ENCODE measurements around the gene ZFP82.

ZFP82 gene

DNA sequence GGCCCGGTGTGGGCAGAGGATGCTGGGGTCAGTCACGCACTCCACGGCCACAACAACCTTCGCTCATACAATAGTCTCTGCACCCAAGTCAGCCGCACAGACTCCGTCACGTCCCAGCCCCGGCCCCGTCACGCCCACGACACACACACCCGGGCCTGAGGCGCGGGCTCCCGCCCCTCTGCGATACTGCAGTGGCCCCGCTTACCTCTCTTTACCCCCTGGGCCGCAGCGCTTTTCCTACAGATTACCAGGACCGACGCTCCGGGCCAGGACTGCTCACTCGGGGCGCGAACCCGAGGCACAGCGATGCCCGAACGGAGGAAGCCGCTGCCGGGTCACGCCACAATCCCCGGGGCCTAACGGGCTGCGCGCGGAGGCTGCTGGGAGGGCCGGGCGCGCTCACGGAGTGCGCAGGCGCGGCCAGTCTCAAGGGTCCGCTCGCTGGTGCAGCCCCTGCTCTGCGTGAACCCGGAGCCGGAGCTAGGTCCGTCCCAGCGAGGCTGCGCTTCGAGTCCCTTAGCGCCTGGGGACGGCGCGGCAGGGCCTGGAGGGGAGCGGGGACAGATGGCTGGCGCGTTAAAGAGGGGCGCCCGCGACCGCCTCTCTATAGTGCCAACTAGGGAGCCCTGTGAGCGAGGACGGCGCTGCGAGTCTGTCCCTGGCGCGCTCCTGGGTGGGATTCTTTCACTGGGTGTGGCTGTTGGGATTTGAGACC, at the start of gene ZFP82:
Gene ZFP82, minus strand, starts transcription at position 358 of the 715 bp plus-strand sequence. CDS start 8,855 bp downstream, outside the sequence.
- no peak for DNase-seq (ENCODE audit: low spot score)
- FAIRE-seq: no peak

DNA sequence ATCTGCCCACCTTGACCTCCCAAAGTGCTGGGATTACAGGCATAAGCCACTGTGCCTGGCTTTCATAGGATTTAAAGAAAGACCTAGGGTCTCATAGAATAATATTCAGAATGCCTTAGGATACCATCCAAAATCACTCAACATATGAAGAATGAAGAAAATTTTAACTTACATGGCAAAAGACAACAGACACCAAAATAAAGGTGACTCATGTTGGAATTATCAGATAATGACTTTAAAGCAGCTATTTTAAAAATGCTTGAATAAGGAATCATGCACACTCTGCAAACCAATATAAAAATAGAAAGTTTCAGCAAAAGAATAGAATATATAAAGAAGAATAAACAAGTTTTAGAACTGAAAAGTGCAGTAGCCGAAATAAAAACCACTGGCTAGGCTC, 41.6 kb upstream of the ZFP82 start:
- DNase-seq (ENCODE audit: low spot score) (no peak), FAIRE-seq (no peak)

DNA sequence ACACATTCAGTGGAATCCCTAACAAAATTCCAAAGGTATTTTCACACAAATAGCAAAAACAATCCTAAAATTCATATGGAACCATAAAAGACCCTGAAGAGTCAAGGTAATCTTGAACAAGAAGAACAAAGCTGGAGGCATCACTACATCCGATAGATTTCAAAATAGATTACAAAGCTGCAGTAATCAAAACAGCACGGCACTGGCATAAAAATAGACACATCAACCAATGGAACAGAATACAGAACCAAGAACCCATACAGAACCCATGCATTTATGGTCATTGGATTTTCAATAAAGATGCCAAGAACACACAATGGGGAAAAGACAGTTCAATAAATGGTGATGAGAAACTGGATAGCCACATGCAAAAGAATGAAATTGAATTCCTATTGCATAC, 38.4 kb upstream of the ZFP82 start:
- DNase-seq (ENCODE audit: low spot score) (no peak), FAIRE-seq (no peak)

DNA sequence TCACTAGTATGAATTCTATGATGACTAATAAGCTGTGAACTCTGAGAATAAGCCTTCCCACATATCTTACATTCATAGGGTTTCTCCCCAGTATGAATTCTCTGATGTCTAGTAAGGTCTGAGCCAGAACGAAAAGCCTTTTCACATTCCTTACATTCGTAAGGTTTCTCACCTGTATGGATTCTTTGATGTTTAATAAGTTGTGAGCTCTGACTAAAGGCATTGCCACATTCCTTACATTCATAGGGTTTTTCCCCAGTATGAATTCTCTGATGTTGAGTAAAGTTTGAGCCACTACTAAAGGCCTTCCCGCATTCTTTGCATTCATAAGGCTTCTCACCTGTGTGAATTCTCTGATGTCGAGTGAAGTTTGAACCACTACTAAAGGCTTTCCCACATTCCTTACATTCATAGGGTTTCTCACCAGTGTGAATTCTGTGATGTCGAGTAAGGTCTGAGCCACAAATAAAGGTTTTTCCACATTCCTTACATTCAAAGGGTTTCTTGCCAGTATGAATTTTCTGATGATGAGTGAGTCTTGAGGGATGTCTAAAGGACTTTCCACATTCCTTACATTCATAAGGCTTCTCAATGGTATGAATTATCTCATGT, 30.7 kb upstream of the ZFP82 start:
- DNase-seq (ENCODE audit: low spot score) (peak; percentile 14), FAIRE-seq (no peak)

DNA sequence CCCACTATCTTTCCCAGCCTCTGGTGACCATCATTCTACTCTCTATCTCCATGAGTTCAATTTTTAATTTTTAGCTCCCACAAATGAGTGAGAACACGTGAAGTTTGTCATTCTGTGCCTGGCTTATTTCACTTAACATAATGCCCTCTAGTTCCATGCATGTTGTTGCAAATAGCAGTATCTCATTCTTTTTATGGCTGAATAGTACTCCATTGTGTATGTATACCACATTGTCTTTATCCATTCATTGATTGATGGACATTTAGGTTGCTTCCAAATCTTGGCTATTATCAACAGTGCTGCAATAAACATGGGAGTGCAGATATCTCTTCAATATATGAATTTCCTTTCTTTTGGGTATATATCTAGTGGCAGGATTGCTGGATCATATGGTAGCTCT, 22.9 kb upstream of the ZFP82 start:
- FAIRE-seq: no peak
- no peak for DNase-seq (ENCODE audit: low spot score)

DNA sequence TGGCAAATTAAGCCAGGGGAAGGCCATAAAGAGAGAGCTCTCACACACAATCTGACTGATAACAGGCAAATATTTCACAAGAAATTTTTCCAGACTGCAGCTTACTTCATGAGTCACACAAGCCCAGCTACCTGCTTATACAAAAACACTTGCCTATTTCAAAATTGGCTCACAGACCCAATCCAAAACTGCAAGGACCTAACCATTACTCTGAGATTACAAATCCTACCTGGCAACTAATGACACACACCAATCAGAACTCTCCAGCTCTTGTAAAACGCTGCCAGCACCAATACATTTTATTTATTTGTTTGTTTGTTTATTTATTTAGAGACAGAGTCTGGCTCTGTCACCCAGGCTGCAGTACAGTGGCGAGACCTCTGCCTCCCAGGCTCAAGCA, 18.1 kb upstream of the ZFP82 start:
- no peak for DNase-seq (ENCODE audit: low spot score)
- FAIRE-seq: no peak

DNA sequence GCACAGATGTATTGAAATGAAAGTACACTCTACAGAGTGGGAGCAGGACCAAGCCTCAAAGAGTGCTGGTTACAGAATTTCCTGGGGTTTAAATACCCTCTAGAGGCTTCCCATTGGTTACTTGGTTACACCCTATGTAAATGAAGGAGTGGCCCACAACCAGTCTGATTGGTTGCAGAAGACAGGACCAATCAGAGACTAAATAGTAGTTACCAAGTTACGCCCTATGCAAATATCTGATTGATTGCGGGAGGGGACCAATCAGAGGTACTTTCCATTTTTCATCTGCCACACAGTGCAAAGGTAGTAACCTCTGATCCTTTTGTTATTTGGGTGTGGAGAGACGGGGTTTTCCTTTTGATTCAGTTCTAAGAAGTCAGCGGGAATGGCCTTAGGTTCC, 5.5 kb upstream of the ZFP82 start:
- FAIRE-seq (no peak), DNase-seq (ENCODE audit: low spot score) (no peak)

DNA sequence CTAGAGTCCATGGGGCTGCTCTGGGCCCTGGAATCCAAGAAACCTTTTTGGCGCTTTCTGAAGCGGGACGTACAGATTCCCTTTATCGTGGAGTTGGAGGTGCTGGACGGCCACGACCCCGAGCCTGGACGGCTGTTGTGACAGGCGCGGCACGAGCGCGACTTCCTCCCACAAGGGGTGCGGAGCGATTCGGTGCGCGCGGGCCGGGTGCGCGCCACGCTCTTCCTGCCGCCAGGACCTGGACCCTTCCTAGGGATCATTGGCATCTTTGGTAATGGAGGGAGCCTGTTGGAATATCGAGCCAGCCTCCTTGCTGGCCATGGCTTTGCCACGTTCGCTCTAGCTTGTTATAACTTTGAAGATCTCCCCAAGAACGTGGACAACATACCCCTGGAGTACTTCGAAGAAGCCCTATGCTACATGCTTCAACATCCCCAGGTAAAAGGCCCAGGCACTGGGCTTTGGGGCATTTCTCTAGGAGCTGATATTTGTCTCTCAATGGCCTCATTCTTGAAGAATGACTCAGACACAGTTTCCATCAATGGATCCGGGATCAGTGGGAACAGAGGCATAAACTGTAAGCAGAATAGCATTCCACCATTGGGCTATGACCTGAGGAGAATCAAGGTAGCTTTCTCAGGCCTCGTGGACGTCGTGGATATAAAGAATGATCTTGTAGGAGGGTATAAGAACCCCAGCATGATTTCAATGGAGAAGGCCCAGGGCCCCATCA, 3.5 kb upstream of the ZFP82 start:
- FAIRE-seq (no peak), DNase-seq (ENCODE audit: low spot score) (no peak)

DNA sequence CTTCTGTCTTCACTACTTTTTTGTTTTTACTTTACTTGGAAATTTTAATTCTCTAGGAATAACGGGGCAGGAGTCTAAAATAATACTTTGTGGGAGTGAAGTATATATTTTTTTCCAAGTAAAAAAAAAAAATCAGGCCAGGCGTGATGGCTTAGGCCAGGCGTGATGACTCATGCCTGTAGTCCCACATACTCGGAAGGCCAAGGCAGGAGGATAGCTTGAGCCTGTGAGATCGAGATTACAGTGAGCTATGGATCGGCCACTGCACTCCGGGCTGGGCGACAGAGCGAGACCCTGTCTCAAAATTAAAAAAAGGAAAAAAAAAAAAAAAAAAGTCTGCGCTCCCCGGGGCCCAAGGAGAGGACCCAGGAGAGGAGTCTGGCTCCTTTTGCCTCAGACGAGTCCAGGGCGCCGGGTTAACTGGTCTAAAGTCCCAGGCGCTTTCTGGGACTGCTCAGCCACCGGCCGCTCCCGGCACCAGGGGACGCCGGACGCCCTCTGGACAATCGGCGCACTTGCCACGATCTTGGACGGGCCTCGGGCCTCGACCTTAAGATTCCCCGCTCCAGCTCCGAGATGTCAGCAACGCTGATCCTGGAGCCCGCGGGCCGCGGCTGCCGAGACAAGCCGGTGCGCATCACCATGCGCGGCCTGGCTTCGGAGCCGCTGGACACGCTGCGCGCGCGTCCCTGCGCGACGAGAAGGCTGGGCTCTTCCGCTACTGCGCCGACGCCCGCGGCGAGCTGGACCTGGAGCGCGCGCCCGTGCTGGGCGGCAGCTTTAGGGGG, 2.7 kb upstream of the ZFP82 start:
- FAIRE-seq (no peak), DNase-seq (ENCODE audit: low spot score) (no peak)

DNA sequence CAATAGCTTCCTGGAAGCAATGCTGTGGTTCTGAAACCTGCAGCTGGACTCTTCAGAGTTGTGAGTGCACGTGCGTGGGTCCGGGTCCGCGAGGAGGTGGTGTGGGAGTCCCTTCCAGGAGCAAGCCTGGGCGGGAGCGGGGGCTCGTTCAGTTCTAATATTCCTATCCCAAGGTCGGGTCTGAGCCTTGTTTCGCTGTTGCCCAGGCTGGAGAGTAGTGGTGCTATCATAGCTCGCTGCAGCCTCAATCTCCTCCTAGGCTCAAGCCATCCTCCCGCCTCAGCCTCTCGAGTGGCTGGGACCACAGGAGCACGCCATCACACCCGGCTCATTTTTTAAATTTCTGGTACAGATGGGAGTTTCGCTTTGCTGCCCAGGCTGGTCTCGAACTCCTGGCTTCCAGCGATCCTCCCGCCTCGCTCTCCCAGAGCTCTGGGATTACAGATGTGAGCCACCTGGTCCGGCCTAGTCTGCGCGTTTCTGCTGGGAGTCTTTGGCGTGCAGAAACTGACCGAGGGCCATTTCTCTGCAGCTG, 625 bp downstream of the ZFP82 start:
- DNase-seq (ENCODE audit: low spot score): no peak
- FAIRE-seq: no peak

DNA sequence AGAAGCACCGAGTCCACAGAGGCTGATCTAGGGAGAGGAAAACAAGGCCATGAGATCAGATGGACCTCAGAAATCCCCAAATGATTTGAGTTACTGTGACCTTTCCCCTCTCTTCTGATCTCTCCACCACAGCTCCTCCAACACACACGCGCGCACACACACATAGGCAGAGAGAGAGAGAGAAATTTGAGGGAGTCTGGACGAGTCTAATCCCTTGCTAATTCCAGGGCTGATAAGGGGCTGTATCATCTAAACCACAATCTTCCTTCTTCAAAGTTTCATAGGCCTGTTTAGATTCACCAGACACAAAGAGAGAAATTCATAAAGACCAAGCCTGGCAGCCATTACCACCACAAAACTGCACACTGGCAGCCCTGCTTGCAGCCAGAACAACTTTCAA, 8.6 kb downstream of the ZFP82 start:
- FAIRE-seq: no peak
- no peak for DNase-seq (ENCODE audit: low spot score)

GRCh38 chr19:36408101-36408500, 10.3 kb downstream of the ZFP82 start:
- DNase-seq (ENCODE audit: low spot score) (no peak), FAIRE-seq (no peak)

DNA sequence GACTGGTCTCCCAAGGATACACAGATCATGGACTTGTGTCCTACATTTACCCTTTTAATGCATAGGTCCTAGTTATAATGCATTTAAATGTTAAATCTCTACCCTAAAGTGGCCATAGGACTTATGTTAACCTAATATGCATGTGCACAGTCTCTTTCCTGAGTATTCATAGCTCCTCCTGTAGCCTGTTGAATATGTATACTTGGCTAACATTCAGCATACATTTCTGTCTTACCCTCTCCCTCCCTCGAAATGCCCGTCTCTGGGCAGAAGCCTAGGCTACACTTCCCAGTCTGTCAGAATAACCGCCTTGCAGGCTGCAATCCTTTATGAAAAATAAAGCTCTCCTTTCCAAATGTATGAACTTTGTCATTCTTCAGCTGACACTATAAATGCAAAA, 13.9 kb downstream of the ZFP82 start:
- no peak for DNase-seq (ENCODE audit: low spot score)

DNA sequence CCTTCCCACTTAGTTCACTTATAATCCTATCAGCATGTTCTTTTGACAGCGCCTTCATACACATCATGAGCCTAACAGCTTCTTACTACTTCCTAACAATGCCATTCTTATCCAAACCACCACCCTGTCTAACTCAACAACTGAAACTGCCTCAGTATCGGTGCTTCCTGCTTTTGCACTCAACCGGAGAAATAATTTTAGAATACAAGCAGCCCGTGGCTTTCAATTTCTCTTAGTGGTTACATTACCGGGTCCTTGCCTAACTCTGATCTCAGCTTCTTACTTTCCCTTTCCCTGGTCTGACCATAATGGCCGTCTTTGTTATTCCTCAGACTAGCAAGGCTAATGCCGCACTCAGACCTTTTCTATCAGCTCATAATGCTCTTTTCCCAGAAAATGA, 17.0 kb downstream of the ZFP82 start:
- FAIRE-seq (no peak), DNase-seq (ENCODE audit: low spot score) (no peak)

More for the DNA sequence above, 13.9 kb downstream of the ZFP82 start:
- no peak for FAIRE-seq

- FAIRE-seq: no peak
These were observed 19.9 kb downstream of the ZFP82 start for GRCh38 chr19:36398571-36398970.

GRCh38 chr19:36392916-36393673, 25.3 kb downstream of the ZFP82 start:
- FAIRE-seq (no peak), DNase-seq (ENCODE audit: low spot score) (no peak)

More at GRCh38 chr19:36398571-36398970, 19.9 kb downstream of the ZFP82 start:
- DNase-seq (ENCODE audit: low spot score): no peak

- FAIRE-seq: no peak
These were observed 39.0 kb downstream of the ZFP82 start for GRCh38 chr19:36379510-36379819.

DNA sequence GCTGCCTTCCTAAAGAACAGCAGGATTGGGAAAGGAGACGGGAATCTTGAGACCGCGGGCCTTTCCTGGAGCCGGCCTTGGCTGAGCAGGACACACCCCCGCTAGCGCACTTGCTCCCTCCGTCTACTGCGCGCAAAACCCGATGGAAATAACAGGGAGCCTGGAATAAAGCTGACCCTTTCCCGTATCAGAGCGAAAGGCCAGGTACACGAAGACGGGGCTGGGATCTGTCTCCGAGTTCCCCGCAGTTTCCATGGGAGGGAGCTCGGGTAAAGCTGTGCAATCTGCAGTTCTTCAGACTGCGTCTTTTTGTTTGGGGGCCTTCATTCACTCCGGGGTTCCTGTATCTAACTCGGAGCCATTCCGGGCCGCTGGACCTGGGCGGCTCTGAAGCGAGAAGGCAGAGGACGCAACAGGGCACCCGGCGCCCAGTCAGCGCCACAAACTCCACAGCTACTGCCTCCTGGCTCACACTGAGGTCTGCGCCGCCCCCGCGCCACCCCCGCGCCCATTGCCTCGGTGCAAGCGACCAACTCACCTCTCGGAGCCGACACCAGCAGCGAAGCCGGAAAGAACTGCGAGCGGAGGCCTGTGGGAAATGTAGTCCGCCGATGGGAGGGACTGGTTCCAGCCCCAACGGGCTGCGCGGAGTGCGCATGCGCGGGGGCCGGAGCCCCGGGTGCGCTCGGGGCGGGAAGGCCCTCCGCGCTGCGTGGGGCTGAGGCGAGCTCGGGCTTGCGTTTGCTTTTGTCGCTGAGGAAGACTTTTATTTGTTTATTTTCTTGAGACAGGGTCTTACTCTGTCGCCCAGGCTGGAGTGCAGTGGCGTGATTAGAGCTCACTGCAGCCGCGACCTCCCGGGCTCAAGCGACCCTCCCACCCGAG, 39.6 kb downstream of the ZFP82 start, which contains the start of gene ZFP14:
Gene ZFP14, minus strand, starts transcription at position 577 of the 885 bp plus-strand sequence. CDS start 11,309 bp downstream, outside the sequence.
- FAIRE-seq: no peak
- DNase-seq (ENCODE audit: low spot score): peak; percentile 84

More at GRCh38 chr19:36379510-36379819, 39.0 kb downstream of the ZFP82 start:
- DNase-seq (ENCODE audit: low spot score): no peak

DNA sequence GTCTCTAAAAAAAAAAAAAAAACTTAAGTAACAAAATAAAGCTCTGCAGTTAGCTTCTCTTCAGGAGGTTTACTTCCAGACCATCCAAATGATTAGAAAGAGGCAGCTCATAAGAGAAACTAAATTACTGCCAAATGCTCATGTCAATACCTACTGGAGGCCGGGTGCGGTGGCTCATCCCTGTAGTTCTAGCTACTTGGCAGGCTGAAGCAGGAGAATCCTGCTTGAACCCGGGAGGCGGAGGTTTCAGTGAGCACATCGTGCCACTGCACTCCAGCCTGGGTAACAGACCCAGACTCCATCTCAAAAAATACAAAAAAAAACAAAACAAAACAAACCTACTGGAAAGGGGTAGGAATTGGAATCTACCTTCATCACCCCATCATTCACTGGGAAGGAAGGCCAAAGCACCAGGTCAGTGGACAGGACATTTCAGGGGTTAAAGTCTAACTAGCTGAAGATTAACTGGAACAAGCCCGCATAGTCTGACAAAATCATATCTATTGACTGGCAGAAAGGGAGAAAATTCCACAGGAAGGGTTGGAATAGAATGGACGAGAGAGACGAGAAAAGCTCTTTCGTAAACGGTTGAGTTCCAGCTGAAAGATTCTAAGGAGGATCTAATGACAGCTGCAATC, 40.8 kb downstream of the ZFP82 start:
- no peak for DNase-seq (ENCODE audit: low spot score)
- FAIRE-seq: no peak

Measured in RCC 7860 (cell line).